GM20000 (cell line): Measurements from ENCODE around the gene DGKI.

Source experiments
- DNase-seq: peaks from one replicate; pipeline ENCODE4 v3.0.0; 2012; ENCODE audit warnings: low spot score
- TF ChIP-seq, protein P1 (sequence below): IDR thresholded peaks from 2 replicates; pipeline ENCODE4 v1.5.1; 2012; ENCODE audit warnings: mild to moderate bottlenecking, control low read depth; ENCODE audit errors: extremely low read depth, missing control alignments

DGKI gene

DNA sequence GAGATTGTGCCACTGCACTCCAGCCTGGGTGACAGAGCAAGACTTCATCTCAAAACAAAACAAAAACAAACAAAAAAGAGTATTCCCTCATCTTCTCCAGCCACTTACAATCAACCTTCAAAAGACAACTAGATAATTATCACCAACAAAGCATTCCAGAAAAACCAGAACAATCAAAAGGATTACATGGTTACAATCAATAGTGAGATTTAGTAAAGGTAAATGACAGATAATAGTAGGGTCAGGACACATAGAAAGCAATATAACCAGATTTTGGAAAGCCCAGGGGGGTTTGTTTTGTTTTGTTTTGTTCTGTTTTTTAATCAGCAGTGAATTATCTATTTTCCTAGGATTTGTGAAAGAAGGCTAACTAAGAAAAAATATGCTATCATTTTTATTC lies 412.2 kb downstream of the DGKI start:
- TF ChIP-seq, protein P1, sequence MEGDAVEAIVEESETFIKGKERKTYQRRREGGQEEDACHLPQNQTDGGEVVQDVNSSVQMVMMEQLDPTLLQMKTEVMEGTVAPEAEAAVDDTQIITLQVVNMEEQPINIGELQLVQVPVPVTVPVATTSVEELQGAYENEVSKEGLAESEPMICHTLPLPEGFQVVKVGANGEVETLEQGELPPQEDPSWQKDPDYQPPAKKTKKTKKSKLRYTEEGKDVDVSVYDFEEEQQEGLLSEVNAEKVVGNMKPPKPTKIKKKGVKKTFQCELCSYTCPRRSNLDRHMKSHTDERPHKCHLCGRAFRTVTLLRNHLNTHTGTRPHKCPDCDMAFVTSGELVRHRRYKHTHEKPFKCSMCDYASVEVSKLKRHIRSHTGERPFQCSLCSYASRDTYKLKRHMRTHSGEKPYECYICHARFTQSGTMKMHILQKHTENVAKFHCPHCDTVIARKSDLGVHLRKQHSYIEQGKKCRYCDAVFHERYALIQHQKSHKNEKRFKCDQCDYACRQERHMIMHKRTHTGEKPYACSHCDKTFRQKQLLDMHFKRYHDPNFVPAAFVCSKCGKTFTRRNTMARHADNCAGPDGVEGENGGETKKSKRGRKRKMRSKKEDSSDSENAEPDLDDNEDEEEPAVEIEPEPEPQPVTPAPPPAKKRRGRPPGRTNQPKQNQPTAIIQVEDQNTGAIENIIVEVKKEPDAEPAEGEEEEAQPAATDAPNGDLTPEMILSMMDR, result no peak
- no peak for DNase-seq

DNA sequence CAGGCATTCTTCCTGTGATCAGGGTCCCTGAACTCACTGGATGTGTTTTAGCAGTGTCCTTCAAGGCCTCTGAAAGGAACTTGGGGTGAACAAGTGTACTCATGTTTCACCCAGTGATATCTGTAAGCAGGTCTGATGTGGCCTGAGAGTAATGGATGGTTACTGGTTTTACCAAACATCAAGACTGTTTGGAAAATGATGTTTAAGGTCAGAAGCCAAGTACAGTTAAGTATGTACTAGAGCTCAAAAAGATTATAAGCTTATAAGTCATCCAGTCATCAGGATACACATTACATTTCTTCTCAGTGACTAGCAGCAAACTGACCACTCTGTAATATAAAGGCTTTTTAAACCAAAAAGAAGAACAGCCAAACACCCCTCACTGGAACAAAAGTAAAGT lies 423.5 kb downstream of the DGKI start:
- TF ChIP-seq, protein P1, result no peak
- no peak for DNase-seq

DNA sequence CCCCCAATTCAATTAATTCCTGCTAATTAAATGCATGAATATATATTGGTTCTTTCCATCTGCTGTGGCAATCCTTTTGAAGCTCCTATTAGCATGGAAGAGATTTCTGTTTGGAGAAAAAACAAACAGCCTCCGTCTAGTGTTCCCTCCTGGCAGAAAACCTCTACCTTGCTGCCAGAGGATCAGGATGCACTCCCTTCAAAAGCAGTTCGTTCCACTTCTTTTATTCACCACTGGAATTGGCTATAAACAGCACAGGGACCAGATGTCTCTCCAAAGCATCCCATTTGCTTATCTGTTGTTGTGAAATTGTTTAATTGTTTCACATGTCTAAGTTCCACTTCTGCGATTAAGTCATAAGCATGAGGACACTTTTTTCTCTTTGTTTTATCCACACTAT lies 425.4 kb downstream of the DGKI start:
- no peak for DNase-seq
- TF ChIP-seq, protein P1, result no peak

DNA sequence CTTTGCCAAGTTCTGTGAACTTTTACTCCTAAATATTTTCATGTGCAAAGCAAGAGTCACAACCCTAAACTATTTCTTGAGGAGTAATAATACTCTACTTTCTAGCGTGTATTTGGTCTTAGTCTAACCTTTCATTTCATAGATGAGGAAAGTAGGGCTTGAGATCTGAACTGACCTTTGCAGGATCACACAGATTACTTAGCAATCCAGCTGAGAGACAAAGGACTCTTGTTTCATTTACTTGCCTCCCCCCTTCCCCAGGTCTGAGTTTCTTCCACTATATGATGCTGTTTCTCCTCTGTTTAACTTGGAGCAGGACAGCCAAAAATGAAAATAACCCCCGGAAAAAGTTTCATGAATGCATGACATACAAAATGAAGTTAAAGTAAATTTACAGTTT lies 427.9 kb downstream of the DGKI start:
- TF ChIP-seq, protein P1, result no peak
- DNase-seq, result no peak

DNA sequence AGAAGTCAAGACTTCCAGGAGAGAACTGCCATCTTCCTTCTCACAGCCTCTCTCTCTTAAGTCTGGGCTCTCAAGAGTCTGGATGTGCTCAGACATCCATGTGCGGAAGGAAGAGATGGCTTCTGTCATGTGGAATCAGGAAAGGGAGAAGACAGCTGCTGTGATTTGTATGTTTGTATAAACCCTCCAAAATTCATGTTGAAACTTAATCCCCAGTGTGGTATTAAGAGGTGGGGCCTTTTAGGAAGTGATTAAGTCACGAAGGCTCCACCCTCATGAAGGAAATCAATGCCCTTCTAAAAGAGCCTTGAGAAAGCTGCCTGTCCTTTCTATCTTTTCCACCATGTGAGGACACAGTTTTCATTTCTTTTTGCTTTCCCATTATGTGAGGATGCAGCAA lies 429.3 kb downstream of the DGKI start:
- TF ChIP-seq, protein P1, result no peak
- DNase-seq, result no peak

DNA sequence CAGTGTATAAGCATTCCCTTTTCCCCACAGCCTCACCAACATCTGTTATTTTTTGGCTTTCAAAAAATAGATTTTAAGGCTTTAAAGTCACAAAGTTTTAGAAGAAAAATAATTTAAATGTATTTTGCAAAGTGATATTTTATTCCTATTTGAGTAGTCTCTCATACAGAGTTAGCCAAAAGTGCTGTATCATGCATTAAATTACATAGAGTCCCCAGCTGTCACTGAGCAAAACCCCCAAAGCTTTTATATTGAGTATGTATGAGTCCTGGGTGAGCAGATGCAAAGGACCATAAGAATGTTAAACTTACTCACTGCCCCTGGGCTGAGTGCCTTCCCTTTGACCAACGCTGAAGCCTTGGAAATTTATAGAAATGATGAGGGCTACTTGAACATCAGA lies 432.9 kb downstream of the DGKI start:
- no peak for DNase-seq

DNA sequence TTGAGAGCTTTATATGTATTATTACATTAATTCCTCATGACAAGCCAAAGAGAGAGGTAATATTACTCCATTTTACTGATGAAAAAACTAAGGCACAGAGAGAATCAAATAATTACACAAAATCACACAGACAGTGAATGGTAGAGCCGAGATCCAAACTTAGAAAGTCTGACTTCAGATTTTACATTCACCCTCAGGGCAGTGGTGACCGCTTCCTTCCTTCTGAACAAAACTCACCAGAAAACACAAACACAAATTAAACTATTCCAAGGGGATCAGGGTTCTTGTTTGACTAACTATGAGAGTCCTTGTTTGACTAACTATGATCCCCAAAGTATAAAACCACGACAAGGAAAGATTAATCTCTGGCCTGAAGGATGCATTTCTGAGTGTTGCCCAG lies 435.3 kb downstream of the DGKI start:
- TF ChIP-seq, protein P1, result no peak
- DNase-seq, result no peak

More for the DNA sequence above, 432.9 kb downstream of the DGKI start:
- TF ChIP-seq, protein P1, result no peak

DNA sequence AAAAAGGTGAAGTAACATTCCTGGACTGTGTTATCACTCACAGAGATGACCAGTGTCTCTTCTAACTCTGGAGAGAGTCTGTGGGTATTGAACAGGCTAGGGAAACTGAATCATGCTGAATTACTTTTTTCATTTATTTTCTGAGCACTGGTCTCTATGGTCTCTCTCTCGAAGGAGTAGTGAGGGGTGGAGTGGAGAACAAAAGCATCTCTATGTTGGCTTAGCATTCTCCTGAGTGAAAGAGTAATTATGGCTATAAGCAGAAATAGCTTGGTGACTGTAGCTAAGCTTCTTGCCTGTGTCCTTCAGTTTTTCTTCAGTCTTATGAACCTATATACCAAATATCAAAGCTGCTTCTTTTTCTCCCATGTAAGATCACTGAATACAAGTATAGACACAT lies 438.6 kb downstream of the DGKI start:
- no peak for DNase-seq
- TF ChIP-seq, protein P1, result no peak
